ENCODE measurements around the gene CAMTA1.

DNA sequence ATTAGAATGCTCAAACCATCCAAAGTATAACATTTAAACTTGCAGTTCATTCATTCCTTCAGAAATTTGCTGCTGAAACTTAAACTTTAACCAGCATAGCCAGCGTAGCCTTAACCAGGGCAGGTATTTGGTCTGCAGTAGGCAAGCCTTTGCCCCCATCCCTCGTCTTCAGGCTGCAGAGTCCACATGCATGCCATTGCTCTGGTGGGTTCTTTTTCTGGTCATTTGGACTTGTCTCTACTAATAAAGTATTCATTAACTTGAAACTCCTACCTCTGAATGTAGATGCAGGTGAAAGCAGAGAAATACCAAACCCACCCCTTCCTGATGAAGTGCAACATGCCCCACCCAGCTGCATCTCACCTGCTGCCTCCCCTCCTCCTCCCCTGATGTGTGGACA, 100.2 kb downstream of the CAMTA1 start:
- TF ChIP-seq, protein P1, sequence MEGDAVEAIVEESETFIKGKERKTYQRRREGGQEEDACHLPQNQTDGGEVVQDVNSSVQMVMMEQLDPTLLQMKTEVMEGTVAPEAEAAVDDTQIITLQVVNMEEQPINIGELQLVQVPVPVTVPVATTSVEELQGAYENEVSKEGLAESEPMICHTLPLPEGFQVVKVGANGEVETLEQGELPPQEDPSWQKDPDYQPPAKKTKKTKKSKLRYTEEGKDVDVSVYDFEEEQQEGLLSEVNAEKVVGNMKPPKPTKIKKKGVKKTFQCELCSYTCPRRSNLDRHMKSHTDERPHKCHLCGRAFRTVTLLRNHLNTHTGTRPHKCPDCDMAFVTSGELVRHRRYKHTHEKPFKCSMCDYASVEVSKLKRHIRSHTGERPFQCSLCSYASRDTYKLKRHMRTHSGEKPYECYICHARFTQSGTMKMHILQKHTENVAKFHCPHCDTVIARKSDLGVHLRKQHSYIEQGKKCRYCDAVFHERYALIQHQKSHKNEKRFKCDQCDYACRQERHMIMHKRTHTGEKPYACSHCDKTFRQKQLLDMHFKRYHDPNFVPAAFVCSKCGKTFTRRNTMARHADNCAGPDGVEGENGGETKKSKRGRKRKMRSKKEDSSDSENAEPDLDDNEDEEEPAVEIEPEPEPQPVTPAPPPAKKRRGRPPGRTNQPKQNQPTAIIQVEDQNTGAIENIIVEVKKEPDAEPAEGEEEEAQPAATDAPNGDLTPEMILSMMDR (IDR thresholded peaks at IDR 0.05), result no peak
- TF ChIP-seq POLR2A (IDR thresholded peaks at IDR 0.05), result no peak
